Measurements from ENCODE around the gene KIRREL1. TPM values are rescaled to one million over a fixed set of nuclear protein-coding genes. Genes with fewer than 3 reads are reported as not detected.
A peak's percentile ranks its signal among the peaks of the same experiment; 100 is the strongest.

The KIRREL1 gene
- total RNA-seq, 6 experiments from 2014 or later, result 99.5 to 121 (median 107) TPM

- Mint-ChIP-seq H3K36me3 (ENCODE audit: low read depth) (peaks cover 25% of the 10 kb centered on the region), H3K4me1 (ENCODE audit: low read depth) (peaks cover 95% of the 10 kb centered on the region), H3K4me3 (peak overlapping the region; percentile 1; the same call in 1 of the 2 replicates), H3K9me3 (no peaks in the 10 kb centered on the region), H3K27ac (peak overlapping the region; percentile 96), H3K27me3 (ENCODE audit: insufficient read depth) (peaks cover 4% of the 10 kb centered on the region)
- DNase-seq, result no peak
- no peak for TF ChIP-seq CTCF (IDR thresholded peaks at IDR 0.05)
These were observed 28.3 kb downstream of the KIRREL1 start for GRCh38 chr1:158021721-158022120.

- peaks cover 95% of the 10 kb centered on the region for H3K4me1 Mint-ChIP-seq (ENCODE audit: low read depth)
- H3K36me3 Mint-ChIP-seq (ENCODE audit: low read depth), result peaks cover 21% of the 10 kb centered on the region
- DNase-seq, result no peak
- H3K27ac Mint-ChIP-seq, result peak overlapping the region; percentile 68
- H3K9me3 Mint-ChIP-seq, result no peaks in the 10 kb centered on the region
- no peak for TF ChIP-seq CTCF (IDR thresholded peaks at IDR 0.05)
- peak overlapping the region; percentile 12; the same call in 1 of the 2 replicates for H3K4me3 Mint-ChIP-seq
- peaks cover 4% of the 10 kb centered on the region for H3K27me3 Mint-ChIP-seq (ENCODE audit: insufficient read depth)
These were observed 29.3 kb downstream of the KIRREL1 start for GRCh38 chr1:158022554-158023312.

GRCh38 chr1:158024737-158025136 is 31.3 kb downstream of the KIRREL1 start:
- Mint-ChIP-seq H3K4me3 (no peak overlapping the region), H3K9me3 (no peaks in the 10 kb centered on the region), H3K36me3 (ENCODE audit: low read depth) (peaks cover 16% of the 10 kb centered on the region), H3K27me3 (ENCODE audit: insufficient read depth) (peaks cover 4% of the 10 kb centered on the region), H3K27ac (peak overlapping the region; percentile 60), H3K4me1 (ENCODE audit: low read depth) (peaks cover 94% of the 10 kb centered on the region)
- no peak for TF ChIP-seq CTCF (IDR thresholded peaks at IDR 0.05)
- no peak for DNase-seq

GRCh38 chr1:158025576-158026230 is 32.3 kb downstream of the KIRREL1 start:
- no peak for DNase-seq
- H3K27me3 Mint-ChIP-seq (ENCODE audit: insufficient read depth), result peaks cover 4% of the 10 kb centered on the region; the same call in 1 of the 2 replicates
- no peak overlapping the region for H3K4me3 Mint-ChIP-seq
- no peak for TF ChIP-seq CTCF (IDR thresholded peaks at IDR 0.05)
- peak overlapping the region; percentile 60 for H3K27ac Mint-ChIP-seq
- H3K36me3 Mint-ChIP-seq (ENCODE audit: low read depth), result peaks cover 16% of the 10 kb centered on the region
- H3K9me3 Mint-ChIP-seq, result no peaks in the 10 kb centered on the region
- H3K4me1 Mint-ChIP-seq (ENCODE audit: low read depth), result peaks cover 84% of the 10 kb centered on the region

- H3K4me1 Mint-ChIP-seq (ENCODE audit: low read depth), result peaks cover 84% of the 10 kb centered on the region
- H3K27me3 Mint-ChIP-seq (ENCODE audit: insufficient read depth), result peaks cover 4% of the 10 kb centered on the region; the same call in 1 of the 2 replicates
- no peak for TF ChIP-seq CTCF (IDR thresholded peaks at IDR 0.05)
- peaks cover 24% of the 10 kb centered on the region for H3K36me3 Mint-ChIP-seq (ENCODE audit: low read depth)
- no peak overlapping the region for H3K27ac Mint-ChIP-seq
- H3K4me3 Mint-ChIP-seq, result no peak overlapping the region
- no peak for DNase-seq
- no peaks in the 10 kb centered on the region for H3K9me3 Mint-ChIP-seq
These were observed 33.2 kb downstream of the KIRREL1 start for GRCh38 chr1:158026651-158027050.

Measured in HFFc6 (cell line).